B cell (primary cell): ENCODE results near the gene IGSF3.

Experiments
- CTCF ChIP-seq: fragments of 200-600 bp; IDR thresholded peaks from one replicate; pipeline ENCODE4 v1.8.0; 2022; ENCODE audit warnings: antibody characterized with exemption, mild to moderate bottlenecking
- EZH2 ChIP-seq: IDR thresholded peaks from 2 replicates; pipeline ENCODE4 v1.6.1; 2012; ENCODE audit warnings: borderline replicate concordance, low read depth, mild to moderate bottlenecking, moderate library complexity, low read length; ENCODE audit not compliant: insufficient read depth, poor library complexity, severe bottlenecking

- TF ChIP-seq CTCF (no peak), EZH2 (no peak)
Observed at GRCh38 chr1:116554924-116555323, 112.6 kb downstream of the IGSF3 start.
